DMS79 (cell line): Measurements from ENCODE around the gene C16orf74.

ENCODE experiments used
- DNase-seq: peaks from one replicate; lab custom pipeline; 2025; lab: John Stamatoyannopoulos, UW

C16orf74 gene

DNA sequence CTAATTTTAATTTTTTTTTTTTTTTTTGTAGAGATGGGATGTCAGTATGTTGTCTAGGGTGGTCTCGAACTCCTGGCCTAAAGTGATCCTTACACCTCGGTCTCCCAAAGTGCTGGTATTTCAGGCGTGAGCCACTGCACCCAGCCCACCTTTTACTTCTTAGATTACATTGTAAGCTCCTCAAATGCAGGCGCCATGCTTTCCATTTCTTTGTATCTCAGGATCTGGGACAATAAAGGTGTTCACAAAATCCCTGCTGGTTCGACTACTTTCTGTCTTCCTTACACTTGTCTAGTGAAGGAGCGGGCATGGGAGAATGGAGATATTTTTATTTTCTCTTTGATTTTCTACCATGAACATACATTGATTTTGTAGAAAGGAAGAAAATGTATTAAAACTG, 23.2 kb upstream of the C16orf74 start:
- DNase-seq: no peak

DNA sequence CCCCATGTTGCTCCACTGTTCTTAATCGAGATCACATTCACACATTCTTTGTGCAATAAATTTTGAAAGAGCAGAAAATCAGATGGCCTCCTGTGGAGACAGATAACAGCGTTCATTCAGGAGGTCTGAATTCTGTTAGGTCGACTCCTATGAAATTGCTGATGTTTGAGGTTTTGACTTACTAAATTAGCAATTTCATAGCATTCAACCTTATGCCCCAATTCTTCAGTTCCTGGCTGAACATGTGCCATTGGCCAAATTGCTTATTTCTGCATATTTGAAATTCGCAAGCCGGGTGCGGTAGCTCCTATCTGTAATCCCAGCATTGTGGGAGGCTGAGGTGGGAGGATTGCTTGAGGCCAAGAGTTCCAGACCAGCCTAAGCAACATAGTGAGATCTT, 22.1 kb upstream of the C16orf74 start:
- DNase-seq: no peak

DNA sequence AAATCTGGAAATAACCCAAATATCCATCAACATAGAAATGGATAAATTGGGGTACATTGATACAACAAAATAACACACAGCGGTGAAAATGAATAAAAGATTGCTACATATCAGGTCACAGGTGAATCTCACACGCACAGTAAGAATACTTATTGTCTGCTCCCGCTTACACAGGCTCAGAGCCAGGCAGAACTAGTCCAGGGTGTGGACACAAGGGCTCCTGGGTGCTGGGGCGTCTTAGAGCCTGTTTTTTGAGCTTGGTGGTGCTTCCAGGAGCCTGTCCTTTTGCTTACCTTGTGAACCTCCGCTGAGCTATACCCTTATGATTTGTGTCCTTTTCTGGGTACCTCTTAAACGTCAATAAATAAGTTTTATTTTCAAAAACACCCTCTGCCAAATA, 19.8 kb upstream of the C16orf74 start:
- DNase-seq: no peak

DNA sequence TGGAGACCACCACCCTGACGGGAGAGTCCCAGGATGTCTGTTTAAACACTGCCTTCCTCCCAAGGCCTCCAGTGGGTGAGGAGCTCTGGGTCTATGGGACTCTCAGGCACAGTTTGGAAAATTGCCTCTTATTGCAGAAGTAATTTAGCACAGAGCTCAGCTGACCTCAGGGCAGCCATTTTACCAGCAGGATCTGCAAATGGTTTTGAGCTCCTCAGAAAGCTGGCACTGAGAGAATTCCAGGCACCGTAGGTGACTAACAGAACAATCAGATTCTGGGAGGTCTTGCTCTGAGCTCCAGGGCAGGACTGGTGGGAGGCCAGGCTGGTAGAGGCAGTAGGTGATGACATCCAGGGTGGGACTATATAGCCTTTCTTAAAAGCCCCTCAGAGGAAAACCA, 17.3 kb upstream of the C16orf74 start:
- DNase-seq: no peak

DNA sequence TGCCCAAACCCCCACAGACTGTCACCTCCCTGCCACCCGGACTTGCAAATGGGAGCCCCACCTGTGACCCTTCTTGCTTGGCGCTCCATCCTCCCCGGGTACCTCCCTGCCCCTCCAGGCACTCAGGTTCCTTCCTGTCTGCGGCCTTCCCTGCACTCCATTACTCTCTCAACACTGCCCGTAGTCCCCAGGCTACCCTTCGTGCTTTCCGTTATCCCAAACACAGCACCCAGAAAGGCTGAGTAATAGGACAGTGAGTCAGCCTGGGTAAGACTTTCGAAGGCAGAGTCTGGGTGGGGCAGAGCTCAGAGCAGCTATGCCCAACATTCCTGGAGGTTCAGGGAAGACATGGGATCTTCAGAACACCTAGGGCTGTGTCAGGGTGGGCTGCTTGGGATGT, 16.6 kb upstream of the C16orf74 start:
- DNase-seq: no peak

DNA sequence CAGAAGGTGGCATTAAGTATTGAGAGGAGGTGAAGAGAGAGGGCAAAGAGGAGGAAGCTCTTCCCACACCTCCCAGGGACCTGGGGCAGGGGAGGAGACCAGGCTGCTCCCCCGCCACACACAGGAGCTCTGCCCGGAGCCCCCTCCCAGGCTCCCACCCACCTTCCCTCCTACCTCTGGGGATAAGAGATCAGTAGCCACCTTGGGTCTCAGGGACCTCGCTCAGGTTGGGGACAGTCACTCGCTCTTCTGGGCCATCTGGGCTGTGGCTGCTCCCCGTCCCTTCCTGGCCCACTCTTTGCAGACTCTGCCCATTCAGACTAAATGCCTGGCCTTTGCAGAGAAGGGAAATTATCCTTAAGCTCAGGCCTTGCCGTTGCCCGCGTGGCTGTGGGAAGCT, 14.9 kb upstream of the C16orf74 start:
- no peak for DNase-seq

DNA sequence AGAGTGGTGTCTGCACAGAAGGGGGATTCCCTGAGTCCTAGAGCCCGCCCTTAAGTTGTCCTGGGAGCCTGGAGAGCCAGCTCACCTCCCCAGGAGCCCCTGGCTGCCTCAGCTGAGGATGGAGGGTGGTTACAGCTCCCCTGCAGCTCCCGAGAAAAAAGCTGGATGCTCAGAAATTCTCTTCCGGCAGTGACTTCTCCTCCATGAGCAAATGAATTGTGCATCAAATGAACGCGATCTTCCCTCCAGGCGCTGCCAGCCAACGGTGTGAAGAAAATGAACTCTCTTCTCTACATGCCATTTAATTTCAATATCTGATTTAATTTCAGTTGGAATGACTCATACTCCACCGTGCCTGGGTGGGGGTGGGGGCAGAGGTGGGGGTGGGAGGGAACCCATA, 14.3 kb upstream of the C16orf74 start:
- DNase-seq: no peak

DNA sequence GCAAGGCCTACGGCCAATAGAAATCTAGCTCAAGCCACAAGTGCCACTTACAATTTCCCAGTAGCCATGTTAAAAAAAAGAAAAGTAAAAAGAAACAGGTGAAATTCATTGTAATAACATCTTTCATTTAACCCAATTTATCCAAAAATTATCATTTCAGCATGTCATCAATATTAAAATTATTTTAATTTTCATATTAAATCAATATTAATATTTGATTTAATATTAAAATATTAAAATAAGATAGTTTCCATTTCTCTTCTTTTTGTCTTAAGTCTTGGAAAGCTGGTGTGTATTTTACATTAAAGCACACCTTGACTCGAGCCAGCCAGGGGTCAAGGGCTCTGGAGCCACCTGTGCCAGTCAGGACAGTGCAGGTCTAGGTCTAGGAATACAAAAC, 12.7 kb upstream of the C16orf74 start:
- no peak for DNase-seq

DNA sequence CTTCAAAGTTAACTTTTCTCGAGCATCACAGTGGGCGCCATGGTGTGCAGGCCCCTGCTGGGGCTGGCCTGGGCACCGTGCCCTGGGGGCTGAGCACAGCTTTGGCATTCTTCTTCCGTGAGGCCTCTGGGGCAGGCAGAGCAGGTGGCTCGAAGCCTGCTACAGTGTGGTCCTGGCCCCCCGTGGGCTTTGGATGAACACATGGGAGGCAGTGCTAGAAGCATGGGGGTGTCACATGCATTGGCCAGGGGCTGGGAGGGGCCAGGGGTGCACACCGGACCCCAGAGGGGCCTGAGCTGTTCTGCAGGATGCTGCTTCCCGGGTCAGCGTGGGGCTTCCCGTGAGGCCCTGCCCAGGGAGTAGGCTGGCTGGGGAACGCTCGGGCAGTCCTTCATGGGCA, 12.1 kb upstream of the C16orf74 start:
- no peak for DNase-seq

DNA sequence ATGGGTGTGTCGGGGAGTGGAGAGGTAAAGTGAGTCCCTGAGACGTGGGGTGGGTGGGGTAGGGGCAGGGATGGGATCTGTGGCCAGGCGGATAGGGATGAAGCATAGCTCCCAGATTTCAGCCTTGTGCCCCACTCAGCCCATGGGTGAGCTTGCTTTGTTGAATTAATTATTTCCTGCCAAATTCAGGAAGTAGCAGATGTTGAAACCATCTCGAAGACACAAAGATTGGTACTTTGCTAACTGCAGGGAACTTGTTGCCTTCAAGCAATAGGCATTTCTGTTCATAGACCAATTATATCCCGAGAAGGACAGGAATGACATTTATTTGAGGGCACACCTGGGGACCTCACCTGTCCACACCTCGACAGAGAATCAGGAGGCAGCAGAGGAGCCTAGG, 11.0 kb upstream of the C16orf74 start:
- no peak for DNase-seq

DNA sequence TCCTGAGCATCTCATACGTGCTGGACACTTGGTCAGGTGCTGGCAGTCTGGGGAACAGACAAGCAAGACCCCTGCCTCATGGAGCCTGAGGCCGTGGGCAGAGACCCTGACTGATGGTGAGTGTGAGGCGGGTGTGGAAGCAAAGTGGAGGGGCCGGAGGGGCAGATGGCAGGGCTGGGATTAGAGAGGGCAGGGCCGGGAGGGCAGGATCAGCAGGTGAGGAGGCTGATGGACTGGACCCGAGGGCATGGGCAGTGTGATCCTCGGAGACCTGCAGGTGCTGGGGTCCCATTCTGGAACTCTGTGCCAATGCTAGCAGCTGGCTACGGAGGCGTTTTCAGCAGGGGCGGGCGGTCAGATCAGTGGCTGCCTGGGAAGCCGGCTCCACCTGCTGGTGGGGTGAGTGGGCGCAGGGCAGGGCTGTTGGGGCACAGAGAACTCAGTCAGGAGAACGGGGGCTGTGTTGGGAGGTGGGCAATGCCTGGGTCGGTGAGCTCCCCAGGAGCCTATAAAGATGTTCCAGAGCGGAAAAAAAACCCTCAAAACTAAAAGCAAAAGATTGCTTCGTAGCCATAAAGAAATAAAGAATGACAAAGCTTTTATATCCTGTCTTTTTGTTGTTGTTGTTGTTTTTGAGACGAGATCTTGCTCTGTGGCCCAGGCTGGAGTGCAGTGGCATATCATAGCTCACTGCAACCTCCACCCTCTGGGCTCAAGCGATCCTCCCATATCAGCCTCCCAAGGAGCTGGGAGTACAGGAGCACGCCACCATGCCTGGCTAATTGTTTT, 8.9 kb upstream of the C16orf74 start:
- no peak for DNase-seq

DNA sequence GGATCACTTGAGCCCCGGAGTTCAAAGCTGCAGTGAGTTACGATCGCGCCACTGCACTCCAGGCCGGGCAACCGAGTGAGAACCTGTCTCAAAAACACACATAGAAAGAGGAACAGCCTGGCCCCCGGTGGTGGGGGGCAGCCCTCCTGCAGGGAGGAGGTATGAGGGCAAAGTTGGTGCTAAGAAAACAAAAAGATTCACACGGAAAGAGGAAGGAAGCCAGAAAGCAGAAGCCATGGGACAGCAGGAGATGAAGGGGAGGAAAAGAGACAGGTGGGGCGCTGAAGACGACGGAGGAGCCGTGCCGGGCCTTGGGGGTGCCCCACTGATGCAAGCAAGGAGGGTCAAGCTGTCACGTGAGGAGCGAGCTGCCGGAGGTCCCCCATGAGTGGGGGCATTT, 8.2 kb upstream of the C16orf74 start:
- DNase-seq: no peak

DNA sequence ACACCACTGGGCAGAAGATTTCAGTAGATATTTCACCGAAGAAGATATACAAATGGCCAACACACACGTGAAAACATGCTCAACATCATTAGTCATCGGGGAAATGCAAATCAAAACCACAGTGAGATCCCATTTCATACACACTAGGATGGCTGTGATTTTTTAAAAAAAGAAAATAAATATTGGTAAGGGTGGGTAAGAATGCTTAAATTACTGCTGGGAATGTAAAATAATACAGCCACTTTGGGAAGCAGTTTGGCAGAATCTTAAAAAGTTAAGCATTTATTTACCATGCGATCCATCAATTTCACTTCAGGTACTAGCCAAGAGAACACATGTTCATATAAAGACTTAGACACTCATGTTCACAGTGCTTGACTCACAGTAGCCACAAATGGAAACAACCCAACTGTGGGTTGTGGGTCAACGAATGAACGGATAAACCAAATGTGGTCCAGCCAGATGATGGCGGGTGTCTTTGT, 6.5 kb upstream of the C16orf74 start:
- peak; percentile 21 for DNase-seq

DNA sequence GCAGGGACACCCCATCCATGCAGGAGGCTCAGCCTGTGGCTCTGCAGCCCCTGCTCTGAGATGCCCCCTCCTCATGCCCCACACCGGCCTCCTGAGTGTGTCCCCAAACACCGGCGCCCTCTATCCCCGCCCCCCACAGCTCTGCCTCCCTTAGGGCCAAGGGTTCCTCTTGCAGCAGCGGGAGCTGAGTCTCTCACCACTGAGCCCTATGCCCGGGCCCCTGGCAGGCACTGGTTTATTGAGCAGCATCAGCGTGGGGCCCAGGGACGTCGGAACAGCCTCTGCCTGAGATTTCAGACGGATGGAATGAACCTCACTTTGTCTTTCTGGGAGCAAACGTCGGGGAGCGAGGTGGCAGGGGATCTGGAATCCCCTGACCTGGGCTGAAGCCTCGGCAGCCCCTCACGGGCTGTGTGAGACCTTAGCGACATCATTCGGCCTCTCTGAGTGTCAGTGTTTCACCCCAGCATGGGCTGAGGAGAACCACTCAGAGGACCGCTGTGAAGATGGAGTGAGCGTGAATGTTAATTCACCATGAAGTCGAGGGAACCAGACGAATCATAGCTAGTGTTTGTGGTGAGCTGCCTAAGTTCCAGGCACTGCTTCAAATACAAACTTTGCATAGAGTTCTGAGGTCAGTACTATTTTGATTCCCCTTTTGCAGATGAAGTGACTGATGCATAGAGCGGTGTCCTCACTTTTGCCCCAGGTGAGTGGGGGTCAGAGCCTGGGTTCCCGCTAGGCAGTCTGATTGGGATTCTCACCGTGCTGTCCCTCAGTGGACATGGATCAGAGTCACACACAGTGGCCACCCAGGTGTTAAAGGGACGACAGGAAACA, 5.3 kb upstream of the C16orf74 start:
- no peak for DNase-seq

DNA sequence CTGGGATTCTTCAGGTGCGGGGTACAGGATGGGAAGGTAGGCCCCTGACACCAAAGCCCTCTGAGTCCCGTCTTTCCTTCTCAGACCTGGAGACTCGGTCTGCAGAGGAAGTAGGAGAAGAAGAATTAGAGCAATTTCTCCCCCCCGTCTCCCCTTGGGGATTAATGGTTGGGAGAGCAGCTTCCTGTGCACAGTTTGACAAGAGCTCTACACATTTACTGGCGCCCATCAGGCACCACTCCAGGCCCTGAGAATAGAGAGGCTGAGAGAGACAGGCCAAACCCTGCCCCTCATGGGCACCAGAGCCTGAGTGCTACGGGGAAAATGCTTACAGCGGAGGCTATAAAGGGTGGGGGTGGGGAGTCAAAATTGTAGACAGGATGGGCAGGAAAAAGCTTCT, 3.5 kb upstream of the C16orf74 start:
- DNase-seq: peak; percentile 69

DNA sequence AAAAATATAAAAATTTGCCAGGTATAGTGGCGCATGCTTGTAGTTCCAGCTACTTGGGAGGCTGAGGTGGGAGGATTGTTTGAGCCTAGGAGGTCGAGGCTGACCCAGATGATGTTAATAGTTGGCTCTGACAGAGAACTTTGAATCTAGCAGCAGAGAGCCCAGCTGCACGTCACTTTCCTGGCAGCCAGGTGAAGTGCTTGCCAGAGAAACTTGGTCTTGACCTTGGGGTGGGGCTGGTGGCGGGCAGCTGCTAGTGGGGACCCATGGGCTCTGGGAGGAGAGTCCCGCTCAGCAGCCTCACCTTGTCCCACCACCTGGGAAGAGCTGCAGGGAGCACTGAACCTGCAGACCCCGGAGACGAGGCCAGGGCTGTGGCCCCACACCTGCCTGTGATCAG, 3.1 kb upstream of the C16orf74 start:
- no peak for DNase-seq

DNA sequence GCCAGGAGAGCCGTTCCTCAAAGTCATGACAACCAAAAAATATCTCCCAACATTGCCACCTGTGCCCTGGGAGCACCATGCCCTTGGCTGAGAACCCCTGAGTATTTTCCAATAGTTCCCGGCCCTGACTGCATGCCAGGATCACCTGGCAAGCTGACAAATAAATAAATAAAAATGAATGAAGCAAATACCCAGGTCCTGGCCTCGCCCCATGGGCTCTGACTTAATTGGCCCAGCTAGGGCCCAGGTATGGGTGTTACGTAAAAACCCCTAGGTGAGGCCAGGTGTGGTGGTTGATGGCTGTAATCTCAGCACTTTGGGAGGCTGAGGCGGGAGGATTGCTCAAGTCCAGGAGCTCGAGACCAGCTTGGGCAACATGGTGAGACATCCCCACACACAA, 2.7 kb upstream of the C16orf74 start:
- no peak for DNase-seq

DNA sequence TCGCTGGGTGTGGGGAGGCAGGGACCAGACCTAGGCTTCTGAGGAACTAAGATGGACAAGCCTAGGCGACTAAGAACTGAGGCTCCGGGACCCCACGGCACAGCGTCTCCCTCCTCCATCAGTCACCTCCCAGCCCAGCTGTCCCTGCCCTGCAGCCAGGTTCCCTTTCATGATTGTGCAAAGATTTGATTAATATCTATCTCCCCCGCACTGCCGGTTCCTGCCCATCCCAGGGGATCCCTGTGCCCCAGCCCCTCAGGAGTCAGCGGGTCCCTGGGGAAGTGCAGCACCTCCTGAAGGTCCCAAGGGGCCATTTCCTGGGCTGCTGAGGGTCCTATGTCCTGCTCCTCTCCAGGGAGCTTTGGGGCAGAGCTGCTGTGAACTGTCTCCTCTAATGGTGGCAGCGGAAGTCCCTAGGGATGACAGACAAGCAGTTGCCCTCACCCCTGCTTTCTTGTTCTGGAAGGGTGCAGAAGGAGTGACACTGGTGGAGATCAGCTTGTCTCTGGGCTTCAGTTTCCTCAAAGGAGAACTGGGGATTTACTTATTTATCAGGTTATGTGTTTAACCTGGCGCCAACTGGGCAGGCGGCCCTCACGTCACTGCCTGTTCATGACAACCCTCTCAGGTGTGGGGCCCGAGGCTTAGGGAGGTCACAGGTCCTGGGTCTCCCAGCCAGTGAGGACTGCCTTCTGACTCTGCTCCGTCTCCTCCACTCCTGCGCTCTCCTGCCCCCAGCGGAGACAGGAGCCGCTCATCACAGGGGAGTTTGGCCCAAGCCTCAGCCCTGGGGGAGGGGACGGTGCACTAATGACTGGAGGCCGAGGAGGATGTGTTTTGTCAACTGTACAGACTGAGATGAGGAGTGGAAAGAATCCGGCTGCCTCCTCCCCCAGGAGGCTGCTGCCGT, 1.9 kb upstream of the C16orf74 start:
- DNase-seq: no peak

DNA sequence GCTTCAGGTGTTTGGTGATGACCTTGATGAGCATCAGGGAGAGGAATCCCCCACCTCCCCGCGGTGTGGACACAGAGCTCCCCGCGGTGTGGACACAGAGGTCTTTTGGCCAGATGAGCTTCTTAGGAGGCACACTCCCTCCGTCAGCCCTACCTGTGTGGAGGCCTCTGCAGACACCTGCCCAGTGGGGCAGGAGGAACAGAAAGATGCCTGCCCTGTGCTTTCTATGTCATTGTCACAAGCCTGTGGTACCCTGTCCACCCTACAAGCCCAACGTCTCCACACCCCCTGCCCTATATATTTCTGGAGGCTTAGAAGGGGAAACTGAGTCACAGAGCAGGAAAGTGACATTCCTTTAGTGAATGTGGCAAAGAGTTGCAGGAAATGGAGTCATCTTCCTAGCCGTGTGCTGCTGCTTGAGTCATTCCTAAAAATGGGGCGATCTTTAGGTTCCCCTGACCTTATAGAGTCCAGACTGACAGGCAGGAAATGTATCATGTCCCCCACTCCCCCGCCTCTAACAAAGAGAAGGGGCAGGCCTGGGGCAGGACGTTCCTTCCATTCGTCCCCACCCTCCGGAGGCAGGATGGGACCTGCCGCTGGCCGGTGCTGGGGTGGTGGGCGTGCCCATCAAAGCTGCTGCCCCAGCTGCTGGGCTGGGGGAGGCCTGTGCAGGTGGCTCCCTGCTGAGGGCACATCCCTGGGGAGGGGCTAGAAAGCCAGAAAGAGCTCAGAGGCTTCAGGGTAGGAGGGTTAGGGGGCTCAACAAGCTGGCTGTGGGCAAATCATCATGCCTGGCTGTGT, 1.0 kb upstream of the C16orf74 start:
- no peak for DNase-seq

DNA sequence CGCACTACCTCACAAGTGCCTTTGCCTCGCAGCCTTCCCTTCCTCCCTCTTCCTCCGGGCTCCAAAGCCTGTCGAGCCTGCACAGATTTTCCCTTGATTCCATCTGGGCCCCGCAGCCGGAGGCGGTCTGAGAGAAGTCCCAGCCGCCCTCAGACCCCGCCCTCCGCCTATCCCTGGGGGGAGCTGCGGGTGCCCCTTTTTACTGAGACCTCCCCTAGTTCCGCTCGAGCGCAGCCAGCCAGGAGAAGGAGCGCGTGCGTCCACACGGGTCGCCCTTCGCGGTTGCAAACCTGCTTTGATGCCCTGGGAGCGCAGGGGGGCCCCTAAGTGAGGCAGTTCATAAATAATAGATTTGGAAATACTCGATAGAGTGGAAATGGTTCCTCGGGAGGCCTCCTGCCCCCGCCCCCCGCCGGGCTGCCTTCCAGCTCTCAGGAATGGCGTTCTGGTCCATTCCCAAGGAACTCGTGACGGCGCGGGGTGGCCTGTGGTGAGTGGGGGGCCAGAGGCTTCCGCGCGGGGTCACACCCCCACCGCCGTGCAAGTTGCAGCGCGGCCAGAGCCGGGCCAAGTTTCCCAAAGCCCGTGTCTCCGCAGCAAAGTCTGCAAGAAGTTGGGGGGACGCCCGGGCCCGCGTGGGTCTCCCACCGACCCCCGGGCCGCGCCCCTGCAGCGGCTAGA, 610 bp downstream of the C16orf74 start:
- DNase-seq: no peak

DNA sequence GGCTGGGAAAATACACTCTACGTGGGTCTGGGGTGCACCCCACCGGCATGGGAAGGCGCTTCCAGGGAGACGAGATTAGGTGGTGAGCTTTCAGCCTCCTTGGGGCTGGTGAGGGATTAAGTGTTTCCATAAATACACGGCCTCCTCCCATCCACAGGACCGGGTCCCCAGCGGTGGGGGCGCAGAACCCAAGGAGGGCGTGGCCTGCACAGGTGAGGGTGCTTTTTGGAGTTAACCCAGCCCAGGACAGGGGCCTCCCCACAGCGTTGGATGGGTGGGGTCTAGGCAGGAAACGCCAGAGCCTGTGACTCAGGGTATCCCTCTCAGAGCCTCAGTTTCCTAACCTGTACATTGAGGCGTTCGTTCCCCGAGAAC, 1.1 kb downstream of the C16orf74 start:
- DNase-seq: no peak
